Epithelial cell of prostate (primary cell): ENCODE results near the gene SLC44A1.

ENCODE experiments used
- DNase-seq: peaks from one replicate; pipeline ENCODE4 v3.0.0-alpha.2; 2011; ENCODE audit warnings: low read depth, low spot score
- H3K27ac ChIP-seq: fragments of 450-650 bp; 2 replicates; pipeline ENCODE4 v1.5.1; 2017; ENCODE audit warnings: mild to moderate bottlenecking

Gene SLC44A1

GRCh38 chr9:105415662-105415980 lies 171.2 kb downstream of the SLC44A1 start:
- H3K27ac ChIP-seq = no peak overlapping the region
- DNase-seq = no peak

DNA sequence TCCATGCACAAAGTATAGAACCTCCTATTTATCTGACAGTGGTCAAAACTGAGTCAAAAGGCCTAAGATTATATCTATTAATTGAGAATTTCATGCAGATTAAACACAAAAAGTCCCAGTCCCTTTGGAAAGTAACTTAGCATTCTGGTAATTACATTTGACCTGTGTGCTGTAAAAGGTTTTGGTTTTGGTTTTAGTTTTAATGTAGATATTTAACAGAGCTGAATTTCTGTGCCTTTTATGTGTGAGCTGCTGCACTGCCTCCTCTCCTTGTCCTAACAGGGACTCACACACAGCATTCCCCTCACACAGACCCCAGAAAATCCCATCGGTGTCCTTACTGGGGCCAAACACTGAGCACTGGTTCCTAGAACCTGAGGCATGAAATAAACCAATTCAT lies 172.4 kb downstream of the SLC44A1 start:
- H3K27ac ChIP-seq = no peak overlapping the region
- DNase-seq = no peak

- no peak overlapping the region for H3K27ac ChIP-seq
- no peak for DNase-seq
Measured at GRCh38 chr9:105418588-105419500, 174.4 kb downstream of the SLC44A1 start.

DNA sequence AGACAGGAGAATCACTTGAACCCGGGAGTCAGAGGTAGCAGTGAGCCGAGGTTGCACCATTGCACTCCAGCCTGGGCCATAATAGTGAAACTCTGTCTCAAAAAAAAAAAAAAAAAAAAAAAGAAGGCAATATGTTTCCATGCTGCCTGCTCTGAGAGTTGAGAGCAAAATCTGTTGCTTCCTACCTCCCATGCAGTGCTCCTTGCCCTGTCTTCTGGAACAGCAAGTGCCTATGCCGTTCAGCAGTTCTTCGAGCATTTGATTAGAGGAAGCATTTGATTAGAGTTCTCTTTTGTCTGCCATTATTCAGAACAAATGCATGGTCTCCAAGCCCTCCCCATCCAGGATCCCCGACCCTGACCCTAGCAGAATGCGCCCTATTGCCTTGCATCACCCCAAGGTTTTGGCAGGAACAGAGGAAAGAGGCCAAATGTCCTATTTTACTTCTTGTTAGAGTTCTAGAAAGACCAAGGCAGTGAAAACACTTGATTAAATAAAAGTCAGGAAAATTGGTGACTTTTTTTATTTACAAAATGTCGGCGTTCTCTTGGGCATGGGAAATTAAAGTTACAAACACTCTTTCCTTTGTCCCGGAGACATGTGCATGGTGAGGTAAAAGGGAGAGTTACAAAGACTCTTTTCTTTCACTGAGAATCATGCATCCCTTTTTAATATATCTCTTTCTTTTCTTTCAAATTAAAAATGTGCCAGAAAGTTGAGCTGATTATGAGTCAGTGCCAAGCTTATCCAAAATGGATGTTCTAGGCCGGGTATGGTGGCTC lies 175.6 kb downstream of the SLC44A1 start:
- H3K27ac ChIP-seq = no peak overlapping the region
- no peak for DNase-seq

DNA sequence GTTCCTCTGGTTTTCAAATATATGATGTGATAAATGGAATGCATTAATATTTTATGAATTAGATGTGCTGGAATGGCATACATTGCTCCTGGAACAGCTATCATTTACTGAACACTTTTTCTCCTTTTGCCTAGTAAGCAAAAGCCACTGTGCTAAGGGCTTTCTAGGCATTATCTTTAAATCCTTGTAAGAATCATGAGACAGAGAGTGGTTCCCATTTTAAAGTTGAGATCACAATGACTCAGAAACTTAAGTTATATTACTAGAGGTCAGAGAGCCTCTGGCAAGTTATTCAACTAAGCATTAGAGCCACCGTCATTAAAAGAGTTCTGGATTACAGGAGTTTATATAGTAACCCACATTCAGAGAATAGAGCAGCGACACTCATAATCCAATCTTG lies 176.7 kb downstream of the SLC44A1 start:
- DNase-seq = no peak
- no peak overlapping the region for H3K27ac ChIP-seq

DNA sequence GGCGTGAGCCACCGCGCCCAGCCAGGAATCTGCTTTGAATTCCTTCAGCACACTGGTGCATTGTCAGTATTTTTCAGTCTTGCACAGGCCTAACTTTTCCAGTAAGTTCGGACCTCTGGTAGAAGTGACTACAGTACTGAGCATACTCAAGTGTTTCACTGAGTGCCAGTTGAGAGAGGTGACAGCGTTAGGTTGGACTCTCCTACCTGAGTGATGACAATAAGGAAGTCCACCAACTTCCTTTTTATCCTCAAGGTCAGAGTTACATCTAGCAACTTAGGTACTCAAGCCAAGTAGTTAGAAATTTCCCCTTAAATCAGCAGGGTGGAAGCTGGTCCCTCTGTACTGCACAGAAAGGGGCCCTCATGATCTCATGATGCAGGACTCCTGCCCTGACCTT lies 177.4 kb downstream of the SLC44A1 start:
- no peak overlapping the region for H3K27ac ChIP-seq
- DNase-seq = no peak

DNA sequence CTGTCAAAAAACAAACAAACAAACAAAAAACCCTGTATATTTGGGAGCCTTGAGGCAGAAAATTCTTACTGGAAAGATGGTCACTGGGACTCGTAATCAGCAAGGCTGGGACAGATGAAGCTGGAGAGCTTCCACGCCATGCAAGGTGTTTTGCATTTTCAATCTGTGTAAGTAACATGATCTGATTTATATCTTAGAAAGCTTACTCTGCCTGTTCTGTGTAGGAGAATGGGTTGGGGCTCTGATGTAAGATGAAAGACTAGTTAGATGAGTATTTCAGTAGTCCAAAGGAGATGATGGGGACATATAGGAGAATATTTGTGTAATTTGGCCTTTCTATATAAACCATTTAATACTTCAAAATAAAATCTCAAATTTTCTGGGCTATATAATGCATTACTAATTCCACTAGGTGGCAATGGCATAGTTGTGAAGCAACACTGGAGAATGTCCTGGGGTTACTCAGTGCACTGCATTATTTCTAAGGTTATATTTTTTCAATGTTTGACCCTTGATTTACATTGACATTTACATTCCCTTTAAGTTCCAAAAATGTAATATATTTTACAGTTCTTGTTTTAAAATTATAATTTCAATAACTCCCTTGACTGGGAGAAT lies 181.5 kb downstream of the SLC44A1 start:
- H3K27ac ChIP-seq = no peak overlapping the region
- no peak for DNase-seq

- no peak overlapping the region for H3K27ac ChIP-seq
- DNase-seq = no peak
Measured at GRCh38 chr9:105426657-105427056, 182.2 kb downstream of the SLC44A1 start.

GRCh38 chr9:105431424-105432246 lies 187.2 kb downstream of the SLC44A1 start:
- H3K27ac ChIP-seq = no peak overlapping the region
- DNase-seq = no peak

DNA sequence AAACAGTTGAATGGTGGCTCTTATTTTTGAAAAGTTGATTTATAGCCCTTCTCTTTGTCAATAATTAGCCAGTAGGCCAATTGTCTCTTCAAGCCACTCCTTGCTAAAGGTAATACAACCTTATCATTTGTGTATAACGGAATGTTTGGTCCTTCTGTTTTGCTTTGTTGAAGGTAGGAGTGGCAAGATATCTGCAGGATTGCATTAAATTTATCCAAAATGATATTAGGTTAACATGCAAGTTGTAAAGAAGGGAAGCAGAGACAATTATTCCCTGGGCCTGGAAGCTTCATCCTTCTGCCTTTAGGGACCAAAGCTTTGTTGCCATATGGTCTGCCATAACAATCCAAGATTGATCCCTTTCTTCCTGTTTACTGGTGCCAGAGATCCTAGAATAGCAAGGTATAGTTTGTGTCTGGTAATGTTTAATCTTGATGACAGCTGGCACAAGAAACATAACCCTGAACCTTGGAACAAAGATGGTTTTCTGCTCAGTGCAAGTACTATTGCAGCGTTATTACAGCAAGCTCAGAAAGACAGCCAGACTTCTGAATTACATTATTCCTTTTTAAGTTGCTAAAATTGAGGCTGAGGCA lies 187.9 kb downstream of the SLC44A1 start:
- DNase-seq = no peak
- H3K27ac ChIP-seq = no peak overlapping the region

DNA sequence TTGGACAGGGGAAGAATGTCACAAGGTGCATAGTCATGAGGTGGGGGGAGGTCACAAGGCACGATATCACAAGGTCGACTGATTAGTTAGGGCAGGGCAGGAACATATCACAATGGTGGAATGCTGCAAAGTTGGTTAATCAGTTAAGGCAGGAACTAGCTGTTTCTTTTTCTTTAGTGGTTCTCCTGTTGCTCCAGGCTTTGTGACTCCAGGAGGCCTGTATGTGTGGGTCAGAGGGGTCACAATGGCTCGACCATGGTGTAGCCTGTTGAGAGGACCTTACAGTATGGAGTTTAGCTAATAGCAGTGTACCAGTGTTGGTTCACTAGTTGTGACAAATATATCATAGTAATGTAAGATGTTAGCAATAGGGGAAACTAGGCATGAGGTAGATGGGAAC lies 191.0 kb downstream of the SLC44A1 start:
- no peak for DNase-seq
- H3K27ac ChIP-seq = no peak overlapping the region

- no peak overlapping the region for H3K27ac ChIP-seq
- DNase-seq = no peak
Measured at GRCh38 chr9:105436783-105437182, 192.3 kb downstream of the SLC44A1 start.

DNA sequence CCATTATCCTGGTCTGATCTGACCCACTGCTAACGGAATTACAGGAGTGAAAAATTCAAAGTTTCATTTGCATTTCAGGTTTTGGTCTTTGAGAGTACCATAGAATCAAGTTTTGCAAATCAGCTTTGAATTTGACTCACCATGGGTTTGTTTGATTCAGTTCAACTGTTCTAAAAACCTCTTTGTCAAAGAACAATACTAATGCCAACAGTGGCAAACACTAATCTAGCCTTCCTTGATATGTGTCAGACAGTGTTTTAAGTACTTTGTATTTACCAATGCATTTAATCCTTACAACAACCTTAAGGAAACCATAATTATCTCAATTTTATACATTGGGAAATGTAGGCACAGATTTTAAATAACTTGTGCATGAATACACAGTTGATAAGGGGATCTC lies 193.3 kb downstream of the SLC44A1 start:
- no peak overlapping the region for H3K27ac ChIP-seq

GRCh38 chr9:105438141-105438806 lies 193.8 kb downstream of the SLC44A1 start:
- no peak for DNase-seq
- no peak overlapping the region for H3K27ac ChIP-seq

More for the DNA sequence above, 193.3 kb downstream of the SLC44A1 start:
- DNase-seq = no peak

DNA sequence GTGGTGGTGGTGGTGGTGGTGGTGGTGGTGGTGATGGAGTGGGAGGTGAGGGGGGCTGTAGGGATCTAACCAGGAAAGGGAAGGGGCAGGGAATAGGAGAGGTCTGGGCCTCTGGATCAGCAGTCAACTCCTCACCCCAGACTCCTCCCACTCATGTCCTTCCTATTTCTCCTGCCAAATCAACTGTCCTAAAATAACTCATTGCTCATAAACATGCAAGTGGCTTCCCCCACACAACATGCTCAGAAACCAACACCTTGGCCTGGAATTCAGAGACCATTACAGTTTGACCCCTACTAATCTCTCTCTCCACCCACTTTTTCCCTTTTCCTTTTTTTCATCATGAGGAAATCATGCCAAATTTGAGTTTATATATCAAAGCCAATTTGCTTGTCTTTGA lies 195.0 kb downstream of the SLC44A1 start:
- DNase-seq = no peak
- H3K27ac ChIP-seq = no peak overlapping the region

DNA sequence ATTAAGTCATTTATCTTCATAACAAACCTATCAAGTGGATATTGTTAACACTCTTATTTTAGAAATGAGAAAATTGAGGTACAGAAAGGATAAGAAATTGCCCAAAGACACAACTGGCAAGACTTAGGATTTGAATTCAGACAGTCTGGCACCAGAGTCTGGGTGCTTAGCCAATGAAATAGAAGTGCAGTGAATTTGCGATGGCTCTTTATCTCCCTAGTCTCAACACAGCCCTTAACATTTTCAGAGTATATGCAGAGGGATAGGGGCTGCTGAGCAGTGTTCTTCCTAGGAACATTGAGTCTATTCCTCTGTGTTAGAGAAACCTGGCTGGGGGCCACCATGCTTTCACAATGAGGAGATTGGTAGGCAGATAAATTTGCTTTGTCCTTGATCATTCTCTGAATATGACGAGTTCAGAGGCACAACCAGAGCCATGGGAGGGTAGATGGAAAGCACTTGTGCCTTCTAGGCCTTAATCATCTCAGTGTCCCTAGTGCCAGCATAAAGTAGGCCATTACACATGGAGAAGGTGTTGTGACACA lies 197.2 kb downstream of the SLC44A1 start:
- no peak overlapping the region for H3K27ac ChIP-seq
- DNase-seq = no peak

DNA sequence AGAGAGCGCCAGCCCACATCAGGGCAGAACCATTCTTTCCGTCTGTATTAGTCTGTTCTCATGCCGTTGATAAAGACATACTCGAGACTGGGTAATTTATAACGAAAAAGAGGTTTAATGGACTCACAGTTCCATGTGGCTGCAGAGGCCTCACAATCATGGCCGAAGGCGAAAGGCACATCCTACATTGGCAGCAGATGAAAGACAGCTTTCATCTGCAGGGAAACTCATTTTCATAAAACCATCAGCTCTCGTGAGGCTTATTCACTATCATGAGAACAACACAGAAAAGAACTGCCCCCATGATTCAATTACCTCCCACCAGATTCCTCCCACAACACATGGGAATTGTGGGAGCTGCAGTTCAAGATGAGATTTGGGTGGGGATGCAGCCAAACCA lies 198.7 kb downstream of the SLC44A1 start:
- DNase-seq = no peak
- no peak overlapping the region for H3K27ac ChIP-seq

- peak; percentile 72 for DNase-seq
- H3K27ac ChIP-seq = no peak overlapping the region
Measured at GRCh38 chr9:105444130-105444529, 199.7 kb downstream of the SLC44A1 start.

- H3K27ac ChIP-seq = no peak overlapping the region
- DNase-seq = no peak
Measured at GRCh38 chr9:105445203-105445881, 200.9 kb downstream of the SLC44A1 start.
